ENCODE data around the gene DACH2.

The DACH2 gene

GRCh38 chrX:86148024-86148511 is at the start of gene DACH2:
TSS of gene DACH2 (plus strand) at chrX:86148451.
- peaks cover 7% of the 10 kb centered on the region for H3K9me3 ChIP-seq
- TF ChIP-seq Cebpa-rat (IDR thresholded peaks at IDR 0.05): no peak
- H3K9ac ChIP-seq: no peak within 1 kb of the TSS
- no peaks in the 10 kb centered on the region for H3K4me1 ChIP-seq
- no peak within 1 kb of the TSS for H3K4me3 ChIP-seq
- H3K4me2 ChIP-seq: no peak within 1 kb of the TSS
- H3K27me3 ChIP-seq: peaks cover 82% of the 10 kb centered on the region
- H4K20me1 ChIP-seq: no peaks in the 10 kb centered on the region
- no peaks in the 10 kb centered on the region for H3K36me3 ChIP-seq
- no peak within 1 kb of the TSS for H3K27ac ChIP-seq

DNA sequence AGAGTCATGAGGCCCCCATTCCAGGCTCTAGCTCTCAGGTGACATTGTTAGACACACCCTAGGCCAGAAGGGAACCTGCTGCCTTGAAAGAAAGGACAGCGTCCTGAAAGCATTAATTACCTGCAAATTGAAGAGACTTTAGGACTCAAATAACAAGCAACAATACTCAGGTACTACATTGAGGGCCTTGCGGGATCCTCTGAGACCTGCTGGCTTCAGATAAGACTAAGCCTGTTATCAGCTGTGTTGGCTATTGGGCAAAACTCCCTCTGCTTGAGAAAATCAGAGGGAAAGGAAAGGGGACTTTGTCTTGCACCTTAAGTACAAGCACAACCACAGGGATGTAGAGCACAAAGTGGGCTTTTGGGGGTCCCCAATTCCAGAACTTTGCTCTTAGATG is 45.9 kb upstream of the DACH2 start:
- Histone ChIP-seq H3K4me1 (no peaks in the 10 kb centered on the region), H3K9me3 (peaks cover 4% of the 10 kb centered on the region; the same call in 1 of the 2 replicates), H3K4me2 (no peak overlapping the region), H4K20me1 (no peaks in the 10 kb centered on the region), H3K9ac (no peak overlapping the region), H3K27ac (no peak overlapping the region), H3K27me3 (peaks cover 50% of the 10 kb centered on the region), H3K4me3 (no peak overlapping the region), H3K36me3 (no peaks in the 10 kb centered on the region)
- no peak for TF ChIP-seq Cebpa-rat (IDR thresholded peaks at IDR 0.05)

DNA sequence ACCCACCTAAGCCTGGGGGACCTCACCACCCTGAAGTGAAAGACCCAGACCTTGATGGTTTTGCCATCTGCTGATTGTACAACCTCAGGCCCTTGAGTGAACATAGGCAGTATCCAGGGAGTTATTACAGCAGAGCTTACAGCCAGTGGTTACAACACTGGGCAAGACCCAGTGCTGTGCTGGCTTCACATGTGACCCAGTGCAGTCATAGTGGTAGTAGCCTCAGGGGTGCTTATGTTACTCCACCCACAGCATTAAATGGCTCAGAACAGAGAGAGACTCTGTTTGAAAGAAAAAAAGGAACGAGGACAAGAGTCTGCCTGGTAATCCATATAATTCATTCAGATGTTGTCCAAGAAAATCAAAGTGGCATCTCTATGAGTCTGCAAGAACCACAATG is 45.2 kb upstream of the DACH2 start:
- no peaks in the 10 kb centered on the region for H3K36me3 ChIP-seq
- no peak overlapping the region for H3K4me3 ChIP-seq
- H3K9ac ChIP-seq: no peak overlapping the region
- H3K9me3 ChIP-seq: peaks cover 10% of the 10 kb centered on the region; the same call in 1 of the 2 replicates
- H4K20me1 ChIP-seq: no peaks in the 10 kb centered on the region
- no peak overlapping the region for H3K4me2 ChIP-seq
- TF ChIP-seq Cebpa-rat (IDR thresholded peaks at IDR 0.05): no peak
- H3K4me1 ChIP-seq: no peaks in the 10 kb centered on the region
- H3K27ac ChIP-seq: no peak overlapping the region
- H3K27me3 ChIP-seq: peaks cover 57% of the 10 kb centered on the region

- no peak overlapping the region for H3K4me2 ChIP-seq
- H3K4me3 ChIP-seq: no peak overlapping the region
- H3K27ac ChIP-seq: no peak overlapping the region
- H4K20me1 ChIP-seq: no peaks in the 10 kb centered on the region
- H3K9me3 ChIP-seq: peaks cover 10% of the 10 kb centered on the region; the same call in 1 of the 2 replicates
- H3K36me3 ChIP-seq: no peaks in the 10 kb centered on the region
- no peak overlapping the region for H3K9ac ChIP-seq
- H3K4me1 ChIP-seq: no peaks in the 10 kb centered on the region
- no peak for TF ChIP-seq Cebpa-rat (IDR thresholded peaks at IDR 0.05)
- peaks cover 52% of the 10 kb centered on the region for H3K27me3 ChIP-seq
These were observed 43.7 kb upstream of the DACH2 start for GRCh38 chrX:86104526-86104925.

DNA sequence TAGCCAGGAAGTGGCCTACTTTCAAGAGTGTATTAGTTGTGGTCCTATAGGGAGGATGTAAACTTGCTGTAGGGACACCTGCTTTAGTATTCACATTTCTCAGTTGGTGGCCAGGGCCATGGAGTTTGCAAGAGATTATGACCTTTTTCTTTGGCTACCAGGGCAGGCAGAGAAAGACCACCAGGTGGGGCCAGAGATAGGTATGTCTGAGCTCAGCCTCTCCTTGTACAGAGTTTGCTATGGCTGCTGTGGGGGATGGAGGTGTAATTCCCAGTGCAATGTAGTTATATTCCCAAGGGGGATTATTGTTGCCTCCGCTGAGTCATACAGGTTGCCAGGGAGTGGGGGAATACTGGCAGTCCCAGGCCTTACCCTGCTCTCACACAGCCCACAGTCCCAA is 26.3 kb upstream of the DACH2 start:
- peaks cover 10% of the 10 kb centered on the region for H3K9me3 ChIP-seq
- no peak overlapping the region for H3K27ac ChIP-seq
- H3K4me3 ChIP-seq: no peak overlapping the region
- no peak for TF ChIP-seq Cebpa-rat (IDR thresholded peaks at IDR 0.05)
- H3K9ac ChIP-seq: no peak overlapping the region
- no peaks in the 10 kb centered on the region for H3K4me1 ChIP-seq
- H3K4me2 ChIP-seq: no peak overlapping the region
- peaks cover 39% of the 10 kb centered on the region for H3K27me3 ChIP-seq
- no peaks in the 10 kb centered on the region for H3K36me3 ChIP-seq
- H4K20me1 ChIP-seq: no peaks in the 10 kb centered on the region

DNA sequence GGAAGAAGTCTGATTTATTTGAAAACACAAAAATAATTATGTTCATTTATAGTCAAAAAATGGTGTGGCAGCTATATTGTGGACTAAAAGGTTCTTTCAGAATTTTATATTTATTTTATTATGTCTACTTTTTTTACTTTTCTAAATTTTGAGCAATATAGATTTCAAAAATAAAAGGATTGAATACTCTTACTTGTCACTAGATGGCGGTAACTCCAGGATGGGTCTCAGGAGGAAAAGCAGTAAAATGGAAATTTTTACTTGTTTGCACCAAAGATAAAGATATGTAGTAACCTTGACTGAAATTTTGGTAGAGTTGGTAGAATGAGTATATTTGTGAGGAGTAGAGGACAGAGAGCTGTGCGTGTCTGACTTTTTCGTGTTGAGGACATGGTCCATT is 14.5 kb upstream of the DACH2 start:
- no peak for TF ChIP-seq Cebpa-rat (IDR thresholded peaks at IDR 0.05)
- no peak overlapping the region for H3K27ac ChIP-seq
- H3K4me2 ChIP-seq: no peak overlapping the region
- H3K4me1 ChIP-seq: no peaks in the 10 kb centered on the region
- H3K27me3 ChIP-seq: peaks cover 77% of the 10 kb centered on the region
- H3K9me3 ChIP-seq: no peaks in the 10 kb centered on the region
- no peak overlapping the region for H3K4me3 ChIP-seq
- H4K20me1 ChIP-seq: no peaks in the 10 kb centered on the region
- H3K9ac ChIP-seq: no peak overlapping the region
- no peaks in the 10 kb centered on the region for H3K36me3 ChIP-seq

- Histone ChIP-seq H3K4me1 (no peaks in the 10 kb centered on the region), H3K27ac (no peak overlapping the region), H3K4me2 (no peak overlapping the region), H3K4me3 (no peak overlapping the region), H3K27me3 (peaks cover 76% of the 10 kb centered on the region), H4K20me1 (no peaks in the 10 kb centered on the region), H3K9me3 (no peaks in the 10 kb centered on the region), H3K9ac (no peak overlapping the region), H3K36me3 (no peaks in the 10 kb centered on the region)
- no peak for TF ChIP-seq Cebpa-rat (IDR thresholded peaks at IDR 0.05)
These were observed 11.2 kb upstream of the DACH2 start for GRCh38 chrX:86137071-86137470.

- Histone ChIP-seq H3K4me1 (no peaks in the 10 kb centered on the region), H3K27me3 (peaks cover 91% of the 10 kb centered on the region), H4K20me1 (no peaks in the 10 kb centered on the region), H3K36me3 (no peaks in the 10 kb centered on the region), H3K27ac (no peak overlapping the region), H3K4me3 (no peak overlapping the region), H3K4me2 (no peak overlapping the region), H3K9me3 (no peaks in the 10 kb centered on the region; the same call in 1 of the 2 replicates), H3K9ac (no peak overlapping the region)
- no peak for TF ChIP-seq Cebpa-rat (IDR thresholded peaks at IDR 0.05)
These were observed 6.5 kb upstream of the DACH2 start for GRCh38 chrX:86141786-86142185.

DNA sequence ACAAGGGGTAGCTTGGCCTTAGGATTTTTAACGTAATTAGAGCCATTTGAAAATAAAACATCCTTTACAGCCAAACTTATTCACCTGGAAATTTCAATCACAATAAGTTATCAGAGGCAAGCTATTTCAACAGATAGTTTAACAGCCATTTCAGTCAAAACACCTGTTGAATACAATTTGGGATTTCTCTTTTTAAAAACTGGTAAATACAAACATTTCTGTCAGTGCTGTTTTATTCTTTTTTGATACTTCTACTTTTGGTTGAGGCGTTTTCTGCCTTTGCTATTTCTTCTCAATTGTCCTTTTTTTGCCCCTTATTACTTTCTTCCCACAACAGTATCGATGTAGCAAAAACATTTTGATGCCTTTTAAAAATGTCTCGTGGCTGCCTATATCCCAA is 2.1 kb upstream of the DACH2 start:
- Histone ChIP-seq H3K4me3 (no peak overlapping the region), H3K27ac (no peak overlapping the region), H3K27me3 (peaks cover 89% of the 10 kb centered on the region), H4K20me1 (no peaks in the 10 kb centered on the region), H3K36me3 (no peaks in the 10 kb centered on the region), H3K9me3 (peaks cover 7% of the 10 kb centered on the region), H3K9ac (no peak overlapping the region), H3K4me1 (no peaks in the 10 kb centered on the region), H3K4me2 (no peak overlapping the region)
- TF ChIP-seq Cebpa-rat (IDR thresholded peaks at IDR 0.05): no peak

DNA sequence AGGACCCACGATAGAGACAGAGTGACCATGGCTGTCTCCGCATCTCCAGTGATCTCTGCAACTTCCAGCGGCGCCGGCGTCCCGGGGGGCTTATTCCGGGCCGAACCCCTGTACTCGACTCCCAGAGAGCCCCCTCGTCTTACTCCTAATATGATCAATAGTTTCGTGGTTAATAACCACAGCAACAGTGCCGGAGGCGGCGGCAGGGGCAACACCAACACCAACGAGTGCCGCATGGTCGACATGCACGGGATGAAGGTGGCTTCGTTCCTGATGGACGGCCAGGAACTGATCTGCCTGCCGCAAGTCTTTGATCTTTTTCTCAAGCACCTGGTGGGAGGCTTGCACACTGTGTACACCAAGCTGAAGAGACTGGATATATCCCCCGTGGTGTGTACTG is 343 bp downstream of the DACH2 start:
- no peak overlapping the region for H3K4me3 ChIP-seq
- H3K4me2 ChIP-seq: no peak overlapping the region

DNA sequence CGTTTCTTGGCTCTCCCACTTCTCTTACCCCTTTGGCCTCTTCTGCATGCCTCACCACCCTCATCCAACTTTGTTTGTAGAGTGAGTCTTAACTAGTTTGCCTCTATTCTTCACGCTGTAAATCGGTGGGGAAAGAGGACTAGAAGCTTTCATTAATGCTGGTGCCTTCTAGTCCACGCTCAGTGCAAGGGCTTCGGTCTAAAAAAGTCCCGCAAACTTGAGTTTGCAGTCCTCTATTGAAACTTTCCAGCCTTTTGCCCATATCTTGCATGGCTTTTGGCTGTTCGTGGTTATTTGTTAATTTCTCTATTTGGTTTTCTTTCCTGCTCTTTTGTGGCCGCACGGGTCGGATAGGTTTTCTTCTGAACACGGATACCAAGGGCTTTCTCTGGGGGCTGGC is 868 bp downstream of the DACH2 start:
- no peak for TF ChIP-seq Cebpa-rat (IDR thresholded peaks at IDR 0.05)
- H3K4me3 ChIP-seq: no peak overlapping the region
- no peak overlapping the region for H3K4me2 ChIP-seq
- H3K27me3 ChIP-seq: peaks cover 77% of the 10 kb centered on the region
- no peaks in the 10 kb centered on the region for H3K4me1 ChIP-seq
- no peak overlapping the region for H3K9ac ChIP-seq
- H3K9me3 ChIP-seq: peaks cover 7% of the 10 kb centered on the region
- H3K36me3 ChIP-seq: no peaks in the 10 kb centered on the region
- H3K27ac ChIP-seq: no peak overlapping the region
- no peaks in the 10 kb centered on the region for H4K20me1 ChIP-seq

More for the DNA sequence above, 343 bp downstream of the DACH2 start:
- H3K27ac ChIP-seq: no peak overlapping the region
- peaks cover 7% of the 10 kb centered on the region for H3K9me3 ChIP-seq
- no peaks in the 10 kb centered on the region for H4K20me1 ChIP-seq
- no peaks in the 10 kb centered on the region for H3K4me1 ChIP-seq
- TF ChIP-seq Cebpa-rat (IDR thresholded peaks at IDR 0.05): no peak
- H3K36me3 ChIP-seq: no peaks in the 10 kb centered on the region
- peaks cover 80% of the 10 kb centered on the region for H3K27me3 ChIP-seq
- no peak overlapping the region for H3K9ac ChIP-seq

Data from BLaER1 (cell line).